ENCODE data around the gene HLA-DQA1.
"Not testable (repeated sequence)": the region's sequence is repeated elsewhere in the genome, so short reads cannot be mapped to it uniquely, and the experiment has no call there.

HLA-DQA1 gene

GRCh38 chr6:32622545-32623401, 14.4 kb upstream of the HLA-DQA1 start:
- peak; percentile 76 for DNase-seq

- DNase-seq: no peak
Observed at GRCh38 chr6:32623693-32624092, 13.5 kb upstream of the HLA-DQA1 start.

- DNase-seq: no peak
Observed at GRCh38 chr6:32624565-32624964, 12.6 kb upstream of the HLA-DQA1 start.

GRCh38 chr6:32625137-32625536, 12.1 kb upstream of the HLA-DQA1 start:
- DNase-seq: no peak

- no peak for DNase-seq
Observed at GRCh38 chr6:32627249-32627648, 10.0 kb upstream of the HLA-DQA1 start.

- peak; percentile 66 for DNase-seq
Observed at GRCh38 chr6:32627831-32628230, 9.4 kb upstream of the HLA-DQA1 start.

- DNase-seq: not testable (repeated sequence)
Observed at GRCh38 chr6:32629793-32630192, 7.4 kb upstream of the HLA-DQA1 start.

- no peak for DNase-seq
Observed at GRCh38 chr6:32635526-32636123, 1.6 kb upstream of the HLA-DQA1 start.

- DNase-seq: no peak
Observed at GRCh38 chr6:32637883-32638282, 677 bp downstream of the HLA-DQA1 start.

- DNase-seq: no peak
Observed at GRCh38 chr6:32638532-32639219, 1.5 kb downstream of the HLA-DQA1 start.

GRCh38 chr6:32639440-32640394, 2.5 kb downstream of the HLA-DQA1 start:
- no peak for DNase-seq

- DNase-seq: no peak
Observed at GRCh38 chr6:32641122-32641521, 3.9 kb downstream of the HLA-DQA1 start.

- DNase-seq: not testable (repeated sequence)
Observed at GRCh38 chr6:32641785-32642719, 4.8 kb downstream of the HLA-DQA1 start.

- no peak for DNase-seq
Observed at GRCh38 chr6:32642720-32643106, 5.5 kb downstream of the HLA-DQA1 start.

- DNase-seq: no peak
Observed at GRCh38 chr6:32643904-32644303, 6.7 kb downstream of the HLA-DQA1 start.

GRCh38 chr6:32645047-32645703, 8.0 kb downstream of the HLA-DQA1 start:
- no peak for DNase-seq

GRCh38 chr6:32655203-32655710, 18.1 kb downstream of the HLA-DQA1 start:
- no peak for DNase-seq

GRCh38 chr6:32657329-32657728, 20.1 kb downstream of the HLA-DQA1 start:
- DNase-seq: not testable (repeated sequence)

- DNase-seq: not testable (repeated sequence)
Observed at GRCh38 chr6:32657819-32658218, 20.6 kb downstream of the HLA-DQA1 start.

GRCh38 chr6:32658268-32658897, 21.2 kb downstream of the HLA-DQA1 start:
- DNase-seq: no peak

Measured in activated effector memory CD4-positive, alpha-beta T cell treated with anti-CD3 and anti-CD28 coated beads, Interleukin-2, amount 50 U/mL, for 16 hours (primary cell).